ENCODE results near the gene SORCS2. TPM values are rescaled to one million over a fixed set of nuclear protein-coding genes. Genes with fewer than 3 reads are reported as not detected.

Gene SORCS2
- total and polyA plus RNA-seq, 12 donors = 0.25 to 5.4 (median 2.2) TPM

DNA sequence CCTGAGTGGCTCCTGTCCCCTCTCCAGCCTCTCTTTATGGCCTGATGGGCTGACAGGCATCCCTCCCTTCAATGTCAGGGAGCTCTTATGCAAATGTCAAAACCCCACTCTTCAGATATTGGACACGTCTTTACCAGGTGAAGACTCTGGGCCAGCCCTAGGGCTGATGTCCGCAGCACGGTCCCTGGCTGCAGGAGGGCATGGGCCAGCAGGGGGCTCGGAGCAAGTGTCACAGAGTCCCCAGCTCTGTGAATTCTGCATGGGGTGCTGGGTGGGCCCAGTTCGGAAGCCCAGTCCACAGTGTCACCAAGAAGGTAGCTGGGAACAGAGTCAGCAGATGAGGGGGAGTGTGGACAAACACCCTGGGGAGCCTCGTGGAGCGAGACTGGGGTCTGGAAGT lies 282.0 kb downstream of the SORCS2 start:
- peaks cover 0 to 19% (median 10%) of the 10 kb centered on the region in 7 donors for H3K27me3 ChIP-seq
- DNase-seq = no peak
- intact Hi-C loops (cut with DNase I) = no loop called here
- no peaks in the 10 kb centered on the region for H3K4me1 ChIP-seq
- no peak overlapping the region for H3K4me3 ChIP-seq
- no peaks in the 10 kb centered on the region for H3K9me3 ChIP-seq
- H3K27ac ChIP-seq = no peak overlapping the region
- no peak for ATAC-seq
- TF ChIP-seq, protein P1, sequence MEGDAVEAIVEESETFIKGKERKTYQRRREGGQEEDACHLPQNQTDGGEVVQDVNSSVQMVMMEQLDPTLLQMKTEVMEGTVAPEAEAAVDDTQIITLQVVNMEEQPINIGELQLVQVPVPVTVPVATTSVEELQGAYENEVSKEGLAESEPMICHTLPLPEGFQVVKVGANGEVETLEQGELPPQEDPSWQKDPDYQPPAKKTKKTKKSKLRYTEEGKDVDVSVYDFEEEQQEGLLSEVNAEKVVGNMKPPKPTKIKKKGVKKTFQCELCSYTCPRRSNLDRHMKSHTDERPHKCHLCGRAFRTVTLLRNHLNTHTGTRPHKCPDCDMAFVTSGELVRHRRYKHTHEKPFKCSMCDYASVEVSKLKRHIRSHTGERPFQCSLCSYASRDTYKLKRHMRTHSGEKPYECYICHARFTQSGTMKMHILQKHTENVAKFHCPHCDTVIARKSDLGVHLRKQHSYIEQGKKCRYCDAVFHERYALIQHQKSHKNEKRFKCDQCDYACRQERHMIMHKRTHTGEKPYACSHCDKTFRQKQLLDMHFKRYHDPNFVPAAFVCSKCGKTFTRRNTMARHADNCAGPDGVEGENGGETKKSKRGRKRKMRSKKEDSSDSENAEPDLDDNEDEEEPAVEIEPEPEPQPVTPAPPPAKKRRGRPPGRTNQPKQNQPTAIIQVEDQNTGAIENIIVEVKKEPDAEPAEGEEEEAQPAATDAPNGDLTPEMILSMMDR (IDR thresholded peaks at IDR 0.05) = no peak
- H3K36me3 ChIP-seq = no peaks in the 10 kb centered on the region
- WGBS, 2 donors = 68 to 81% methylated on average over 7 of the region's 7 CpGs

DNA sequence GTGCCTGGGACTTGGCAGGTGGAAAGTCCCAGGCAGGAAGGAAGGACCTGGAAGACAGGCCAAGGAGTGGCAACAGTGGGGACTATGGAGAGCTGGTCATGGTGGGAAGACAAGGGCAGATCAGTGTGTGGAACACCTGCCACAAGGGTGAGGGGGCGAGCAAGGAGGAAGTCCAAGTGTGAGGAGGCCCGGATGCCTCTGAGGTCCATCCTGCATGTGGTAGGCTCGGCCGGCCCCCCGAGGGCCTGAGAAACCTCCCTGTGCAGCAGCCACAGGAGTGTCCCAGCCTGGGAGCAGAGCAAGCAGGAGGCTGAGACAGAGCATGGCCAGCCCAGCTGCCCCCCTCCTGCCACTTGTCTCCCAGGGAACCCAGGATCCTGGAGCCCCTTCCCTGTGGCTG lies 282.9 kb downstream of the SORCS2 start:
- Histone ChIP-seq H3K27me3 (peaks cover 0 to 19% (median 10%) of the 10 kb centered on the region in 7 donors), H3K4me1 (no peaks in the 10 kb centered on the region), H3K27ac (no peak overlapping the region), H3K9me3 (no peaks in the 10 kb centered on the region), H3K4me3 (no peak overlapping the region), H3K36me3 (no peaks in the 10 kb centered on the region)
- DNase-seq (no peak), ATAC-seq (no peak)
- intact Hi-C loops (cut with DNase I) = no loop called here
- TF ChIP-seq, protein P1 (IDR thresholded peaks at IDR 0.05) = no peak
- WGBS, 2 donors = 83 to 89% methylated on average over 5 of the region's 5 CpGs

DNA sequence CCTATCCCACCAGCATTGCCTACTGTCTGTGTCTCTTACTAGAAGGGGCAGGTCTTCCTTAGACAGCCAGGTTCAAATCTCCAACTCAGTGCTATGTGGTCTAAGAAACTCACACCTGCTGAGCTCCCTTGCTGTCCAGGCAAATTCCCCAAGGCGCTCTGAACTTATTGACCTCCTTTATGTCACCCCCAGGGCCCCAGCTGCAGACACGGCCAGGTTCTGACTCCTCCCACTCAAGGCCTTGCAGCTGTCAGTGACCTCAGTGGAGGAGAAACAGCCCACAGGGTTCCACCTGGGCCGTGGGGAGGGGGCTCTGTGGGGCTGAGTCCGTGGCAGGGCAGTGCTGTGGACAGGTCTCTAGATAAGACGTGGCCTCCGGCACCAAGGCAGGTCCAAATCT lies 284.5 kb downstream of the SORCS2 start:
- Histone ChIP-seq H3K36me3 (no peaks in the 10 kb centered on the region), H3K27ac (no peak overlapping the region), H3K27me3 (peaks cover 0 to 14% (median 8%) of the 10 kb centered on the region in 7 donors), H3K4me1 (no peaks in the 10 kb centered on the region), H3K4me3 (no peak overlapping the region), H3K9me3 (no peaks in the 10 kb centered on the region)
- intact Hi-C loops (cut with DNase I) = no loop called here
- no peak for ATAC-seq
- 67 to 69% methylated on average over 6 of the region's 6 CpGs for WGBS, 2 donors
- TF ChIP-seq, protein P1 (IDR thresholded peaks at IDR 0.05) = no peak
- DNase-seq = no peak

DNA sequence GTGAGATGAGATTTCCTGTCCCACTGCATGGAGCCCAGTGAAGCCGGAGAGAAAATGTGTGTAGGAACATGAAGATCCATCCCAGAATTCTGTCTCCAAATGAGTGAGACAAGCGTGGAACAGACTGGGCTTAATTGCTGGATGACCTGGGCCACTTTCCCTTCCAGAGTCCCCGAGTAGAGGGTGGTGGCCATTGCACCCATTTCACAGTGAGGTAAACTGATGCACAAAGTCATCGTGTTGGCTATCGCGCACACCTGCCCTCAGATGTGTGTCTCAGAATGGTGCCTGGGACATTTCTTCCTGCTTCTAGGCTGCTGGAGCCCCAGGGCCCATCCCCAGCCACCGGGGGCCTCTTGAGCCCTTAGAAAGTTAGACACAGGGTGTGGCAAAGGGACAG lies 285.4 kb downstream of the SORCS2 start:
- no peaks in the 10 kb centered on the region for H3K4me1 ChIP-seq
- no peaks in the 10 kb centered on the region for H3K9me3 ChIP-seq
- WGBS, 2 donors = 85 to 91% methylated on average over 7 of the region's 7 CpGs
- no peak overlapping the region for H3K4me3 ChIP-seq
- H3K27ac ChIP-seq = no peak overlapping the region
- DNase-seq (no peak), ATAC-seq (no peak)
- H3K36me3 ChIP-seq = no peaks in the 10 kb centered on the region
- TF ChIP-seq, protein P1 (IDR thresholded peaks at IDR 0.05) = no peak
- H3K27me3 ChIP-seq = peaks cover 0 to 5% (median 0%) of the 10 kb centered on the region in 7 donors
- intact Hi-C loops (cut with DNase I) = no loop called here
